Epithelial cell of esophagus (primary cell): ENCODE measurements around the gene NDST1.

ENCODE experiments used
- DNase-seq: peaks from one replicate; pipeline ENCODE4 v3.0.0; 2010; ENCODE audit warnings: low read depth
- H3K4me3 ChIP-seq: 2 replicates; pipeline ENCODE4 v1.5.1; 2011; ENCODE audit warnings: mild to moderate bottlenecking, low read length, control low read depth
- CTCF ChIP-seq: IDR thresholded peaks from 2 replicates; pipeline ENCODE4 v1.5.1; 2011; ENCODE audit warnings: low read depth, mild to moderate bottlenecking, low read length, control low read depth, inconsistent platforms; ENCODE audit not compliant: insufficient read depth; ENCODE audit errors: missing control alignments

Gene NDST1

GRCh38 chr5:150497274-150497988 lies 10.5 kb upstream of the NDST1 start:
- peak overlapping the region; percentile 45 for H3K4me3 ChIP-seq
- peak; percentile 11 for TF ChIP-seq CTCF
- peak; percentile 98 for DNase-seq

GRCh38 chr5:150497989-150498317 lies 10.0 kb upstream of the NDST1 start:
- H3K4me3 ChIP-seq = peak overlapping the region; percentile 45
- TF ChIP-seq CTCF = no peak

GRCh38 chr5:150498501-150498900 lies 9.4 kb upstream of the NDST1 start:
- H3K4me3 ChIP-seq = peak overlapping the region; percentile 45
- DNase-seq = no peak
- no peak for TF ChIP-seq CTCF

More at GRCh38 chr5:150497989-150498317, 10.0 kb upstream of the NDST1 start:
- no peak for DNase-seq

- DNase-seq = no peak
- no peak for TF ChIP-seq CTCF
- H3K4me3 ChIP-seq = peak overlapping the region; percentile 45
These were observed 9.0 kb upstream of the NDST1 start for GRCh38 chr5:150498971-150499370.

- peak overlapping the region; percentile 13 for H3K4me3 ChIP-seq
- DNase-seq = no peak
These were observed 8.4 kb upstream of the NDST1 start for GRCh38 chr5:150499437-150499956.

GRCh38 chr5:150500328-150500841 lies 7.5 kb upstream of the NDST1 start:
- no peak for DNase-seq
- peak overlapping the region; percentile 4 for H3K4me3 ChIP-seq
- no peak for TF ChIP-seq CTCF

More at GRCh38 chr5:150499437-150499956, 8.4 kb upstream of the NDST1 start:
- no peak for TF ChIP-seq CTCF
